ENCODE results near the gene HMCN2. TPM values are rescaled to one million over a fixed set of nuclear protein-coding genes. Genes with fewer than 3 reads are reported as not detected.

The HMCN2 gene
- total and polyA plus RNA-seq, 4 donors, result 0.24 to 1.8 (median 0.29) TPM

GRCh38 chr9:130441031-130441430, 175.5 kb downstream of the HMCN2 start:
- H3K4me3 ChIP-seq (ENCODE audit: low read depth in 1 of 3, low read length in 3 of 3), result no peak overlapping the region
- no peak for TF ChIP-seq TAF1 (conservative IDR thresholded peaks at IDR 0.05)
- TF ChIP-seq JUND (IDR thresholded peaks at IDR 0.05), result no peak
- TF ChIP-seq ZBTB33 (IDR thresholded peaks at IDR 0.05), result no peak
- no peak for TF ChIP-seq CTCF (IDR thresholded peaks at IDR 0.05; ENCODE audit: low read depth, low read length, missing input control)
- TF ChIP-seq FOXA1 (IDR thresholded peaks at IDR 0.05), result no peak
- H3K4me1 ChIP-seq (ENCODE audit: control insufficient read depth in 4 of 4, insufficient read depth in 4 of 4, low read length in 3 of 4), result peaks cover 7 to 50% (median 31%) of the 10 kb centered on the region in 4 donors
- no peaks in the 10 kb centered on the region for H3K36me3 ChIP-seq (ENCODE audit: control insufficient read depth in 4 of 4, insufficient read depth in 3 of 4, low read depth in 1 of 4, low read length in 3 of 4)
- peaks cover 0 to 5% (median under 1%) of the 10 kb centered on the region in 4 donors for H3K9me3 ChIP-seq (ENCODE audit: control insufficient read depth in 4 of 4, low read length in 3 of 4)
- H3K27ac ChIP-seq (ENCODE audit: low read depth in 1 of 2, low read length in 2 of 2), result no peak overlapping the region
- no peak for DNase-seq (ENCODE audit: low spot score)
- H3K27me3 ChIP-seq (ENCODE audit: control insufficient read depth in 4 of 4, insufficient read depth in 4 of 4, low read length in 3 of 4), result no peaks in the 10 kb centered on the region
- no peak overlapping the region for H3K9ac ChIP-seq (ENCODE audit: low read depth in 1 of 2, low read length in 2 of 2)
- 100% methylated on average over 1 of the region's 1 CpG for WGBS

- H3K9ac ChIP-seq (ENCODE audit: low read depth in 1 of 2, low read length in 2 of 2), result no peak overlapping the region
- no peak overlapping the region for H3K4me3 ChIP-seq (ENCODE audit: low read depth in 1 of 3, low read length in 3 of 3)
- H3K27me3 ChIP-seq (ENCODE audit: control insufficient read depth in 4 of 4, insufficient read depth in 4 of 4, low read length in 3 of 4), result no peaks in the 10 kb centered on the region
- H3K9me3 ChIP-seq (ENCODE audit: control insufficient read depth in 4 of 4, low read length in 3 of 4), result peaks cover 0 to 5% (median under 1%) of the 10 kb centered on the region in 4 donors
- no peak for DNase-seq (ENCODE audit: low spot score)
- H3K36me3 ChIP-seq (ENCODE audit: control insufficient read depth in 4 of 4, insufficient read depth in 3 of 4, low read depth in 1 of 4, low read length in 3 of 4), result no peaks in the 10 kb centered on the region
- H3K4me1 ChIP-seq (ENCODE audit: control insufficient read depth in 4 of 4, insufficient read depth in 4 of 4, low read length in 3 of 4), result peaks cover 11 to 59% (median 42%) of the 10 kb centered on the region in 4 donors
- H3K27ac ChIP-seq (ENCODE audit: low read depth in 1 of 2, low read length in 2 of 2), result peak overlapping the region in 1 of 2 donors; percentile 79
- TF ChIP-seq MAX (IDR thresholded peaks at IDR 0.05), result peak; percentile 34
- peak; percentile 94 to 95 for TF ChIP-seq RXRA (IDR thresholded peaks at IDR 0.05)
- no peak for TF ChIP-seq TAF1 (conservative IDR thresholded peaks at IDR 0.05)
- no peak for TF ChIP-seq EGR1 (IDR thresholded peaks at IDR 0.05; ENCODE audit: low read depth in 2 of 2)
- peak; percentile 82 to 89 for TF ChIP-seq HNF4A (conservative IDR thresholded peaks at IDR 0.05)
- TF ChIP-seq REST (IDR thresholded peaks at IDR 0.05), result peak; percentile 69
- TF ChIP-seq HNF4G (IDR thresholded peaks at IDR 0.05), result peak; percentile 73
- peak; percentile 85 for TF ChIP-seq SP1 (IDR thresholded peaks at IDR 0.05)
- TF ChIP-seq FOXA1 (IDR thresholded peaks at IDR 0.05), result no peak
- no peak for TF ChIP-seq ZBTB33 (IDR thresholded peaks at IDR 0.05)
- TF ChIP-seq YY1 (IDR thresholded peaks at IDR 0.05), result peak; percentile 13
- TF ChIP-seq JUND (IDR thresholded peaks at IDR 0.05), result no peak
- peak; percentile 67 for TF ChIP-seq NR2F2 (IDR thresholded peaks at IDR 0.05)
- TF ChIP-seq RAD21 (IDR thresholded peaks at IDR 0.05), result peak in 1 of 2 donors; percentile 32
- no peak for TF ChIP-seq ATF3 (IDR thresholded peaks at IDR 0.05)
- no peak for TF ChIP-seq GABPA (IDR thresholded peaks at IDR 0.05 in 1 of 2, conservative IDR thresholded peaks at IDR 0.05 in 1 of 2)
- no peak for TF ChIP-seq CTCF (IDR thresholded peaks at IDR 0.05; ENCODE audit: low read depth, low read length, missing input control)
- no peak for TF ChIP-seq FOXA2 (IDR thresholded peaks at IDR 0.05)
- WGBS, result 50% methylated on average over 9 of the region's 9 CpGs
These were observed 177.3 kb downstream of the HMCN2 start for GRCh38 chr9:130442746-130443455.

Measured in liver (tissue), 9 donors.